MM.1S (cell line): Measurements from ENCODE around the gene AKTIP.

Experiments
- EZH2phosphoT487 ChIP-seq: fragments of 300-600 bp; sonication (generic); IDR thresholded peaks from 2 replicates; pipeline ENCODE4 v1.6.1; 2018; ENCODE audit warnings: antibody characterized with exemption, low read length
- TF ChIP-seq, protein P1 (sequence below): fragments of 300-600 bp; sonication (generic); IDR thresholded peaks from 2 replicates; pipeline ENCODE4 v1.5.1; 2016; ENCODE audit warnings: antibody characterized with exemption, low read length, mixed read lengths

DNA sequence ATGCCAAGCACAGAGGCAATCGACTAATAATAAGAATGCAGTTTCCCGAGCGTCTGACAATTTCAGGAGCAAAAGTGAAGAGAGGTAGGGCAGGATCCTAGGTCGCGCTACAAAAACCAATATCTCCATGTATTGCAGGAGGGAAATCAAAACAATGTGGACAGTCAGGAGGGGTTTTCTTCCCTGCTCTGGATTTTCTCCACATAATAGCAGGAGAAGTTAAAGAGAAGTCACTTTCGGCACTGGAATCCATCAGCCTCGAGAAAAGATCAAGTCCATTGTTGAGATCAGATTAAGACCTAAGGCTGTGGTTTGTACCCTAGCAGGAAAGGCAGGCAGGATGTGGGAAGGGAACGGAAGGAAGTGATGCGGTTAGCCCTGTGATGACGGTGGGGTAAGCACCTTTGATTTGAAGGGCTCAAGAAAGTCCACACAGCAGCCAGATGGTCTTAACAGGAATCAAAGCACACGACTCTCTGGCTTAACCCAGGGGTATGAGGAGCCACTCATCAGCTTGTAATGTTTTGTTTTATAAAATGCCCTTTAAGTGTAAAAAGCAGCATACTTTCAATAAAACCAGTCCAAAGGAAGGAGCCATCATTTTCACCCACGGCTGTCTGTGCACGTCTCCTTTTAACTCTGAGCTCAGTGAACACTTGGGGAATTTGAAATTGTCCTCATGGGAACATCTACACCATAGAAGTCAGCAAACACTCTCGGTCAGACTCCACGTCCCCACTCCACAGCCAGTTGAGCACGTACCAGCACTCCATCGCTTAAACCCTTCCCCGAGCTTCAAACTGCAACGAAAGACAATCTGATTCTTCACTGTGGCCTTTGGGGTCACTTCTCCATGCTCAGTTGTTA lies 15.8 kb upstream of the AKTIP start:
- TF ChIP-seq, protein P1, sequence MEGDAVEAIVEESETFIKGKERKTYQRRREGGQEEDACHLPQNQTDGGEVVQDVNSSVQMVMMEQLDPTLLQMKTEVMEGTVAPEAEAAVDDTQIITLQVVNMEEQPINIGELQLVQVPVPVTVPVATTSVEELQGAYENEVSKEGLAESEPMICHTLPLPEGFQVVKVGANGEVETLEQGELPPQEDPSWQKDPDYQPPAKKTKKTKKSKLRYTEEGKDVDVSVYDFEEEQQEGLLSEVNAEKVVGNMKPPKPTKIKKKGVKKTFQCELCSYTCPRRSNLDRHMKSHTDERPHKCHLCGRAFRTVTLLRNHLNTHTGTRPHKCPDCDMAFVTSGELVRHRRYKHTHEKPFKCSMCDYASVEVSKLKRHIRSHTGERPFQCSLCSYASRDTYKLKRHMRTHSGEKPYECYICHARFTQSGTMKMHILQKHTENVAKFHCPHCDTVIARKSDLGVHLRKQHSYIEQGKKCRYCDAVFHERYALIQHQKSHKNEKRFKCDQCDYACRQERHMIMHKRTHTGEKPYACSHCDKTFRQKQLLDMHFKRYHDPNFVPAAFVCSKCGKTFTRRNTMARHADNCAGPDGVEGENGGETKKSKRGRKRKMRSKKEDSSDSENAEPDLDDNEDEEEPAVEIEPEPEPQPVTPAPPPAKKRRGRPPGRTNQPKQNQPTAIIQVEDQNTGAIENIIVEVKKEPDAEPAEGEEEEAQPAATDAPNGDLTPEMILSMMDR = no peak
- TF ChIP-seq EZH2phosphoT487 = no peak
